Left renal cortex interstitium (tissue), 4 donors: Measurements from ENCODE around the gene CBFA2T2. TPM values are rescaled to one million over a fixed set of nuclear protein-coding genes. Genes with fewer than 3 reads are reported as not detected.

ENCODE experiments used
- DNase-seq, 4 donors: peaks; one replicate each; pipeline ENCODE4 v3.0.0-alpha.2; 2013; ENCODE audit warnings: low read depth in 4 of 4, low spot score in 2 of 4, missing footprints in 1 of 4
- polyA plus RNA-seq, 4 donors: library from polyadenylated mRNA; unstranded; fragments of 120-200 nt; gene quantifications; one replicate each; pipeline ENCODE4 v1.2.1, GENCODE V29; 2013; ENCODE audit not compliant: insufficient read length in 4 of 4

CBFA2T2 gene
- polyA plus RNA-seq, 4 donors, result 20.6 to 36.3 (median 28.4) TPM

GRCh38 chr20:33647603-33648395, 157.9 kb downstream of the CBFA2T2 start:
- DNase-seq, result no peak

- no peak for DNase-seq
These were observed 158.6 kb downstream of the CBFA2T2 start for GRCh38 chr20:33648396-33649004.

- DNase-seq, result no peak
These were observed 159.3 kb downstream of the CBFA2T2 start for GRCh38 chr20:33649201-33649681.

GRCh38 chr20:33650111-33650752, 160.3 kb downstream of the CBFA2T2 start:
- DNase-seq, result no peak

GRCh38 chr20:33650753-33651561, 161.1 kb downstream of the CBFA2T2 start:
- no peak for DNase-seq

- no peak for DNase-seq
These were observed 161.7 kb downstream of the CBFA2T2 start for GRCh38 chr20:33651562-33652048.

GRCh38 chr20:33653218-33653899, 163.5 kb downstream of the CBFA2T2 start:
- no peak for DNase-seq

- DNase-seq, result no peak
These were observed 164.2 kb downstream of the CBFA2T2 start for GRCh38 chr20:33653900-33654596.

- DNase-seq, result no peak
These were observed 164.8 kb downstream of the CBFA2T2 start for GRCh38 chr20:33654680-33655161.

GRCh38 chr20:33655164-33655563, 165.3 kb downstream of the CBFA2T2 start:
- no peak for DNase-seq

- no peak for DNase-seq
These were observed 166.3 kb downstream of the CBFA2T2 start for GRCh38 chr20:33656010-33656782.

GRCh38 chr20:33656783-33657703, 167.1 kb downstream of the CBFA2T2 start:
- no peak for DNase-seq

GRCh38 chr20:33657704-33658095, 167.8 kb downstream of the CBFA2T2 start:
- no peak for DNase-seq

GRCh38 chr20:33658510-33658909, 168.6 kb downstream of the CBFA2T2 start:
- DNase-seq, result no peak

GRCh38 chr20:33658929-33659328, 169.0 kb downstream of the CBFA2T2 start:
- no peak for DNase-seq

GRCh38 chr20:33659341-33660034, 169.6 kb downstream of the CBFA2T2 start:
- DNase-seq, result no peak
